IPS-20b (cell line): Measurements from ENCODE around the gene ZNF606.

ENCODE experiments used
- H3K27ac ChIP-seq: one replicate; pipeline ENCODE4 v1.5.1; 2013; ENCODE audit warnings: low read length
- H3K27me3 ChIP-seq: 2 replicates; pipeline ENCODE4 v1.6.1; 2013; ENCODE audit warnings: mild to moderate bottlenecking, low read length, inconsistent platforms; ENCODE audit not compliant: insufficient read depth
- H3K36me3 ChIP-seq: 2 replicates; pipeline ENCODE4 v1.6.1; 2013; ENCODE audit warnings: low read depth, mild to moderate bottlenecking, inconsistent platforms, low read length, moderate library complexity; ENCODE audit not compliant: insufficient read depth
- H3K4me1 ChIP-seq: 2 replicates; pipeline ENCODE4 v1.6.1; 2013; ENCODE audit warnings: mild to moderate bottlenecking, control low read depth, inconsistent platforms, low read length, moderate library complexity; ENCODE audit not compliant: insufficient read depth
- H3K4me3 ChIP-seq: 2 replicates; pipeline ENCODE4 v1.5.1; 2013; ENCODE audit warnings: mild to moderate bottlenecking, low read length, inconsistent platforms
- H3K9ac ChIP-seq: 2 replicates; pipeline ENCODE4 v1.6.1; 2013; ENCODE audit warnings: low read depth, mild to moderate bottlenecking, inconsistent platforms, low read length, moderate library complexity
- H3K9me3 ChIP-seq: 2 replicates; pipeline ENCODE4 v1.6.1; 2013; ENCODE audit warnings: mild to moderate bottlenecking, low read depth, low read length, inconsistent platforms; ENCODE audit not compliant: insufficient read depth

ZNF606 gene

GRCh38 chr19:57949702-57950101 lies 52.9 kb downstream of the ZNF606 start:
- Histone ChIP-seq H3K9me3 (peaks cover 51% of the 10 kb centered on the region), H3K36me3 (no peaks in the 10 kb centered on the region), H3K27ac (no peak overlapping the region), H3K27me3 (no peaks in the 10 kb centered on the region), H3K4me3 (no peak overlapping the region), H3K4me1 (peaks cover 5% of the 10 kb centered on the region), H3K9ac (no peak overlapping the region)

GRCh38 chr19:57949296-57949695 lies 53.3 kb downstream of the ZNF606 start:
- no peaks in the 10 kb centered on the region for H3K36me3 ChIP-seq

GRCh38 chr19:57947419-57948134 lies 55.0 kb downstream of the ZNF606 start, which contains the start of gene ZNF256:
Gene ZNF256 (minus strand): TSS chr19:57947706. CDS start chr19:57947474, 232 bp downstream.
- Histone ChIP-seq H3K27ac (peak within 1 kb of the TSS; percentile 37), H3K4me1 (peaks cover 5% of the 10 kb centered on the region), H3K9ac (peak within 1 kb of the TSS; percentile 82), H3K9me3 (peaks cover 36% of the 10 kb centered on the region), H3K36me3 (peaks cover 14% of the 10 kb centered on the region), H3K4me3 (peak within 1 kb of the TSS; percentile 88), H3K27me3 (no peaks in the 10 kb centered on the region)

More at GRCh38 chr19:57949296-57949695, 53.3 kb downstream of the ZNF606 start:
- Histone ChIP-seq H3K4me3 (no peak overlapping the region), H3K9ac (no peak overlapping the region), H3K27me3 (no peaks in the 10 kb centered on the region), H3K9me3 (peaks cover 47% of the 10 kb centered on the region), H3K4me1 (peaks cover 5% of the 10 kb centered on the region), H3K27ac (no peak overlapping the region)

GRCh38 chr19:57947088-57947418 lies 55.6 kb downstream of the ZNF606 start:
- Histone ChIP-seq H3K27me3 (no peaks in the 10 kb centered on the region), H3K4me3 (peak overlapping the region; percentile 88), H3K9ac (peak overlapping the region; percentile 82), H3K4me1 (peaks cover 5% of the 10 kb centered on the region), H3K36me3 (peaks cover 20% of the 10 kb centered on the region), H3K27ac (peak overlapping the region; percentile 37), H3K9me3 (peaks cover 37% of the 10 kb centered on the region)

DNA sequence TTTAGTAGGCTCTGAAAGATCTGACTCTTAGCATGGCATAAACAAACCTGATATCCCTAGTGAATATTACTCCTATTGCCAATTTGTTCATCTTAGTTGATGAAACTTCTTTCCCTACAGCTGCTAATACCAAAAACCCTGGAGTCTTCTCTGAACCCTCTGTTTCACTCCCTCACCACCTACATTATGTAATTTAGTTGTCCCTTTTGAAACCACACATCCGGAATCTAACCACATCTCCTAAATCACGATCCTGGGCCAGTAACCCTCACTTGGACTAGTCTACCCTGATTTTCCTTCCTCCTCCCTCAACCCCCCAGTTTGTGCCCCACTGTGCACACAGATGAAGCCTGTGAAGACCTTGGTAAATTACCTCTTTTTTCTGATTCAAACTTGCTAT lies 56.3 kb downstream of the ZNF606 start:
- Histone ChIP-seq H3K36me3 (peaks cover 27% of the 10 kb centered on the region), H3K4me3 (peak overlapping the region; percentile 88), H3K9ac (peak overlapping the region; percentile 82; the same call in 1 of the 2 replicates), H3K27me3 (no peaks in the 10 kb centered on the region), H3K4me1 (peaks cover 5% of the 10 kb centered on the region), H3K27ac (no peak overlapping the region), H3K9me3 (peaks cover 37% of the 10 kb centered on the region)

DNA sequence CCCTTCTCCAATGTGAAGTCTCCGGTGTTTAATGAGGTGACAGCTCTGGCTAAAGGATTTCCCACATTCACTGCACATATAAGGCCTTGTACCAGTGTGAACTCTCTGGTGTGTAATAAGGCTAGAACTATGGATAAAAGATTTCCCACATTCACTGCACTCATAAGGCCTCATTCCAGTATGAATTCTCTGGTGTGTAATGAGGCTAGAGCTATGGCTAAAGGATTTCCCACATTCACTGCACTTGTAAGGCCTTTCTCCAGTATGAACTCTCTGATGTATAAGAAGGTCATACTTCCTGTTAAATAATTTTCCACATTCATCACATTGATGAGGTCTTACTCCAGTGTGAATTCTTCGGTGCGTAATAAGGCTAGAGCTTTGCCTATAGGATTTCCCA lies 61.0 kb downstream of the ZNF606 start:
- Histone ChIP-seq H3K27me3 (no peaks in the 10 kb centered on the region), H3K4me3 (no peak overlapping the region), H3K36me3 (peaks cover 34% of the 10 kb centered on the region), H3K27ac (no peak overlapping the region), H3K9me3 (peaks cover 15% of the 10 kb centered on the region), H3K9ac (no peak overlapping the region), H3K4me1 (peaks cover 4% of the 10 kb centered on the region)

DNA sequence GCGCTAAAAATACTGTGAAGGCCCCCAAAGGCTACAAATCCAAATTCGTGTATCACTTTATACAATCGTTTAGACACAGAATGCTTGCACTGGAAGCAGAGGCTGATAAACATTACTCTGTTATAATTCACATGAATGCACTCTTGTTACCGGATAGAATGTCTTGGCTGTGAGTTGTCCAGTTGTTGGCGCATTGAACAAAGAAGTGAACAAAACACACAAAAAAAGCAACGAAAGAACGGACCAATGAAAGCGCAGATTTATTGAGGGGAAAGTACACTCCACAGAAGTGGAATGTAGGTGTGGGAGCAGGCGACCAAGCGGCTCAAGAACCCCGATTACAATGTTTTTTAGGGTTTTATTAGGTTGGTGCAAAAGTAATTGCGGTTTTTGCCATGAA lies 66.9 kb downstream of the ZNF606 start:
- H3K36me3 ChIP-seq: peaks cover 29% of the 10 kb centered on the region
- no peaks in the 10 kb centered on the region for H3K27me3 ChIP-seq
- 0 out of 2 replicates have a peak overlapping the region, but pooled peaks have one; percentile 16 for H3K9ac ChIP-seq
- H3K4me3 ChIP-seq: peak overlapping the region; percentile 84; the same call in 1 of the 2 replicates
- H3K9me3 ChIP-seq: peaks cover 18% of the 10 kb centered on the region
- no peaks in the 10 kb centered on the region for H3K4me1 ChIP-seq
- H3K27ac ChIP-seq: no peak overlapping the region

- Histone ChIP-seq H3K27ac (peak within 1 kb of the TSS; percentile 35), H3K36me3 (peaks cover 33% of the 10 kb centered on the region), H3K9me3 (peaks cover 23% of the 10 kb centered on the region), H3K4me1 (no peaks in the 10 kb centered on the region), H3K9ac (peak within 1 kb of the TSS; percentile 94), H3K4me3 (peak within 1 kb of the TSS; percentile 84), H3K27me3 (no peaks in the 10 kb centered on the region)
Measured at GRCh38 chr19:57934820-57935665, 67.6 kb downstream of the ZNF606 start, which contains the start of gene ZNF418. Gene ZNF418 (minus strand): TSS chr19:57935402. CDS start chr19:57933822, 1,580 bp downstream.

- H3K9me3 ChIP-seq: peaks cover 65% of the 10 kb centered on the region
- no peak overlapping the region for H3K9ac ChIP-seq
- H3K36me3 ChIP-seq: peaks cover 83% of the 10 kb centered on the region
Measured at GRCh38 chr19:57927587-57927986, 75.0 kb downstream of the ZNF606 start.

More at GRCh38 chr19:57927587-57927986, 75.0 kb downstream of the ZNF606 start:
- H3K27ac ChIP-seq: no peak overlapping the region
- no peaks in the 10 kb centered on the region for H3K27me3 ChIP-seq
- no peaks in the 10 kb centered on the region for H3K4me1 ChIP-seq
- peak overlapping the region; percentile 14; the same call in 1 of the 2 replicates for H3K4me3 ChIP-seq
